ENCODE results near the gene NCK1.
"Not testable (repeated sequence)": the region's sequence is repeated elsewhere in the genome, so short reads cannot be mapped to it uniquely, and the experiment has no call there.

DNA sequence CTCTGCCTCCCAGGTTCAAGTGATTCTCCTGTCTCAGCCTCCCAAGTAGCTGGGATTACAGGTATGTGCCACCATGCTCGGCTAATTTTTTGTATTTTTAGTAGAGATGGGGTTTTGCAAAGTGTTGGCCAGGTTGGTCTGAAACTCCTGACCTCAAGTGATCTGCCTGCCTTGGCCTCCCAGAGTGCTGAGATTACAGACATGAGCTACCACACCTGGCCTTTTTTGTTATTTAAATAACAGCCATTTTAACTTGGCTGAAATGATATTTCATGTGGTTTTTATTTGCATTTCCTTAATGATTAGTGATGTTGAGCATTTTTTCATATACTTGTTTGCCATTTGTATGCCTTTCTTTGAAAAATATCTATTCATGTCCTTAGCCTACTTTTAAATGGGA, 35.2 kb downstream of the NCK1 start:
- TF ChIP-seq MXI1 (IDR thresholded peaks at IDR 0.05; ENCODE audit: low read depth, low read length); JUND (IDR thresholded peaks at IDR 0.05; ENCODE audit: borderline replicate concordance, low read depth, low read length); JUND (tag; IDR thresholded peaks at IDR 0.05; ENCODE audit: borderline replicate concordance, low read depth, low read length); YY1 (IDR thresholded peaks at IDR 0.05; ENCODE audit: borderline replicate concordance in 1 of 3, control insufficient read depth in 1 of 3, extremely low read depth in 1 of 3, insufficient read depth in 3 of 3, insufficient read length in 1 of 3, insufficient replicate concordance in 2 of 3, low read depth in 1 of 3, low read length in 2 of 3); RBM15 (IDR thresholded peaks at IDR 0.05; ENCODE audit: insufficient read depth, low read length); ZNF57 (CRISPR knock-in tag; IDR thresholded peaks at IDR 0.05); ZNF165 (CRISPR knock-in tag; IDR thresholded peaks at IDR 0.05; ENCODE audit: borderline replicate concordance); ATF1 (CRISPR knock-in tag; IDR thresholded peaks at IDR 0.05); ATF1 (tag; IDR thresholded peaks at IDR 0.05); MED1 (CRISPR knock-in tag; IDR thresholded peaks at IDR 0.05; ENCODE audit: borderline replicate concordance): not testable (repeated sequence)
- TF ChIP-seq, protein P1, sequence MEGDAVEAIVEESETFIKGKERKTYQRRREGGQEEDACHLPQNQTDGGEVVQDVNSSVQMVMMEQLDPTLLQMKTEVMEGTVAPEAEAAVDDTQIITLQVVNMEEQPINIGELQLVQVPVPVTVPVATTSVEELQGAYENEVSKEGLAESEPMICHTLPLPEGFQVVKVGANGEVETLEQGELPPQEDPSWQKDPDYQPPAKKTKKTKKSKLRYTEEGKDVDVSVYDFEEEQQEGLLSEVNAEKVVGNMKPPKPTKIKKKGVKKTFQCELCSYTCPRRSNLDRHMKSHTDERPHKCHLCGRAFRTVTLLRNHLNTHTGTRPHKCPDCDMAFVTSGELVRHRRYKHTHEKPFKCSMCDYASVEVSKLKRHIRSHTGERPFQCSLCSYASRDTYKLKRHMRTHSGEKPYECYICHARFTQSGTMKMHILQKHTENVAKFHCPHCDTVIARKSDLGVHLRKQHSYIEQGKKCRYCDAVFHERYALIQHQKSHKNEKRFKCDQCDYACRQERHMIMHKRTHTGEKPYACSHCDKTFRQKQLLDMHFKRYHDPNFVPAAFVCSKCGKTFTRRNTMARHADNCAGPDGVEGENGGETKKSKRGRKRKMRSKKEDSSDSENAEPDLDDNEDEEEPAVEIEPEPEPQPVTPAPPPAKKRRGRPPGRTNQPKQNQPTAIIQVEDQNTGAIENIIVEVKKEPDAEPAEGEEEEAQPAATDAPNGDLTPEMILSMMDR (IDR thresholded peaks at IDR 0.05 in 2 of 3, conservative IDR thresholded peaks at IDR 0.05 in 1 of 3; ENCODE audit: insufficient read depth in 2 of 3, low read depth in 1 of 3, low read length in 3 of 3): not testable (repeated sequence)
- TF ChIP-seq, protein P2, sequence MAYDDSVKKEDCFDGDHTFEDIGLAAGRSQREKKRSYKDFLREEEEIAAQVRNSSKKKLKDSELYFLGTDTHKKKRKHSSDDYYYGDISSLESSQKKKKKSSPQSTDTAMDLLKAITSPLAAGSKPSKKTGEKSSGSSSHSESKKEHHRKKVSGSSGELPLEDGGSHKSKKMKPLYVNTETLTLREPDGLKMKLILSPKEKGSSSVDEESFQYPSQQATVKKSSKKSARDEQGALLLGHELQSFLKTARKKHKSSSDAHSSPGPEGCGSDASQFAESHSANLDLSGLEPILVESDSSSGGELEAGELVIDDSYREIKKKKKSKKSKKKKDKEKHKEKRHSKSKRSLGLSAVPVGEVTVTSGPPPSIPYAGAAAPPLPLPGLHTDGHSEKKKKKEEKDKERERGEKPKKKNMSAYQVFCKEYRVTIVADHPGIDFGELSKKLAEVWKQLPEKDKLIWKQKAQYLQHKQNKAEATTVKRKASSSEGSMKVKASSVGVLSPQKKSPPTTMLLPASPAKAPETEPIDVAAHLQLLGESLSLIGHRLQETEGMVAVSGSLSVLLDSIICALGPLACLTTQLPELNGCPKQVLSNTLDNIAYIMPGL (CRISPR knock-in tag; IDR thresholded peaks at IDR 0.05): not testable (repeated sequence)
